MM.1S (cell line): ENCODE results near the gene PCIF1.

Source experiments
- CTCF ChIP-seq: fragments of 300-600 bp; sonication (generic); IDR thresholded peaks from 2 replicates; pipeline ENCODE4 v1.5.1; 2016; ENCODE audit warnings: antibody characterized with exemption, low read length, mixed read lengths
- EZH2phosphoT487 ChIP-seq: fragments of 300-600 bp; sonication (generic); IDR thresholded peaks from 2 replicates; pipeline ENCODE4 v1.6.1; 2018; ENCODE audit warnings: antibody characterized with exemption, low read length

DNA sequence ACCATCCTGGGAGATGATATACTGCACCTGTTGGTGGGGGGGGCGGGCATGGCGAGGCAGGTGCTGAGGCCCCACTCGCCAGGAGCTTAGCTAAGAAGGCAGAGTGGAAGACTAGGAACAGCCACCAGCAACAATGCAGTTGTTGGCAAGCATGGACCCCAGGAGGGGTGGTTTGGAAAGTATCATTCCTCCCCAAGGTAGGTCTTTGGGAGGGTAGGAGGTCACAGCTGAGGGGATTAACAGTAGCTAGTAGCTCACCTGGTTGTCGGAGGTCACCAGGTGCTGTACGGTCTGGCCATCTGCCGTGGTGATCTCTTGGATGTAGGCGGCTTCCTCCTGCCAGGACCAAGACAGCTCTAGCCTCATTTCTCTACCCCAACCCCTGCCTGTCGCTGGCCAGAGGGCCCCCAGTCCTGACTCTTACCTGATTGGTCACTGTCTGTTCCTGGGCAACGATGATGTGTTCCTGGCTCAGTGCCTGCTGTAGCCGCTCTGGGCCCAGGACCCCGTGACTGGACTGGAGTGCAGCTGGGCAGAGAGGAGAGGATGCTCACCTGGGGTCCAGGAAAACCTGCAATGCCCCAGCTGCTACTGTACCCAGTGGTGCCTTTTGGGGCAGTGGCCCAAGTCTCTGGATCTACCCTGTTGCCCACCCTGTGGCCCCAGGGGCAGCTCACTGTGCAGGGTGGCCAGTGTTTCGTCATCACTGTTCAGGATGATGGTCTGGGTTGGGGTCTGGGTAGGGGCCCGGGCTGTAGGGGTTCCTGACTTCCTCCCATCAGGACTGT lies 15.3 kb downstream of the PCIF1 start:
- TF ChIP-seq CTCF (no peak), EZH2phosphoT487 (no peak)
